Measurements from ENCODE around the gene TAL1. TPM values are rescaled to one million over a fixed set of nuclear protein-coding genes. Genes with fewer than 3 reads are reported as not detected.

TAL1 gene
- total and polyA plus RNA-seq, 2 of the 13 experiments (the other 11 are each of a cell fraction or from before 2014, with no cell fraction given), result 0.05 TPM; not detected in 1

- POLR2A ChIA-PET, result no interaction called here
Measured at GRCh38 chr1:47174656-47175020, 57.4 kb downstream of the TAL1 start.

More at GRCh38 chr1:47174656-47175020, 57.4 kb downstream of the TAL1 start:
- no peak overlapping the region for H3K4me3 ChIP-seq (replicated peaks in 1 of 3; ENCODE audit: insufficient read depth in 1 of 3, low read depth in 2 of 3, low read length in 3 of 3)
- CTCF ChIA-PET (ENCODE audit: low intra/inter-chr PET ratio, low total read pairs), result interaction anchor here (0.6 kb wide), 1 partner anchor 475 kb away, joined by 3 read pairs; no protein-coding TSS in a partner anchor
- H3K4me1 ChIP-seq (ENCODE audit: insufficient read depth, low read length), result peaks cover 39% of the 10 kb centered on the region
- H3K36me3 ChIP-seq (replicated peaks in 1 of 2; ENCODE audit: control insufficient read depth in 1 of 2, insufficient read depth in 2 of 2, low read length in 2 of 2), result no peaks in the 10 kb centered on the region
- H3K79me2 ChIP-seq (ENCODE audit: insufficient read depth, low read length), result no peaks in the 10 kb centered on the region
- no TSS peak for BruUV-seq (replicated peaks)
- no peak overlapping the region for H3K27ac ChIP-seq (ENCODE audit: extremely low read length, insufficient read depth, low read length)
- TF ChIP-seq, protein P1, sequence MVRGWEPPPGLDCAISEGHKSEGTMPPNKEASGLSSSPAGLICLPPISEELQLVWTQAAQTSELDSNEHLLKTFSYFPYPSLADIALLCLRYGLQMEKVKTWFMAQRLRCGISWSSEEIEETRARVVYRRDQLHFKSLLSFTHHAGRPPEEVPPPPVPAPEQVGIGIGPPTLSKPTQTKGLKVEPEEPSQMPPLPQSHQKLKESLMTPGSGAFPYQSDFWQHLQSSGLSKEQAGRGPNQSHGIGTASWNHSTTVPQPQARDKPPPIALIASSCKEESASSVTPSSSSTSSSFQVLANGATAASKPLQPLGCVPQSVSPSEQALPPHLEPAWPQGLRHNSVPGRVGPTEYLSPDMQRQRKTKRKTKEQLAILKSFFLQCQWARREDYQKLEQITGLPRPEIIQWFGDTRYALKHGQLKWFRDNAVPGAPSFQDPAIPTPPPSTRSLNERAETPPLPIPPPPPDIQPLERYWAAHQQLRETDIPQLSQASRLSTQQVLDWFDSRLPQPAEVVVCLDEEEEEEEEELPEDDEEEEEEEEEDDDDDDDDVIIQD (CRISPR knock-in tag; IDR thresholded peaks at IDR 0.05; ENCODE audit: low read depth), result no peak
- TF ChIP-seq PAXIP1 (CRISPR knock-in tag; conservative IDR thresholded peaks at IDR 0.05) (no peak), SPEN (CRISPR knock-in tag; IDR thresholded peaks at IDR 0.05; ENCODE audit: low read depth) (no peak), TCF7L2 (IDR thresholded peaks at IDR 0.05; ENCODE audit: low read depth, low read length) (no peak), ZNF343 (CRISPR knock-in tag; IDR thresholded peaks at IDR 0.05) (no peak), CENPT (CRISPR knock-in tag; IDR thresholded peaks at IDR 0.05; ENCODE audit: low read depth) (no peak), ZBTB1 (CRISPR knock-in tag; IDR thresholded peaks at IDR 0.05; ENCODE audit: borderline replicate concordance) (no peak), MAFF (IDR thresholded peaks at IDR 0.05; ENCODE audit: low read depth, low read length) (no peak), ETV5 (CRISPR knock-in tag; IDR thresholded peaks at IDR 0.05; ENCODE audit: borderline replicate concordance) (no peak), ZNF552 (CRISPR knock-in tag; IDR thresholded peaks at IDR 0.05; ENCODE audit: borderline replicate concordance) (no peak), ZNF431 (CRISPR knock-in tag; IDR thresholded peaks at IDR 0.05; ENCODE audit: borderline replicate concordance, low read depth) (no peak), SMAD1 (CRISPR knock-in tag; IDR thresholded peaks at IDR 0.05; ENCODE audit: borderline replicate concordance, low read depth) (no peak), MBD4 (IDR thresholded peaks at IDR 0.05; ENCODE audit: borderline replicate concordance, low read length) (no peak), ZNF205 (CRISPR knock-in tag; IDR thresholded peaks at IDR 0.05) (no peak)
- no peaks in the 10 kb centered on the region for H3K9me3 ChIP-seq (ENCODE audit: low read length)
- in situ Hi-C loops (cut with HindIII; ENCODE audit: extremely low pct_ligation_motif_present, low pct_unique_long_range_greater_than_20kb) (loop anchor here (25.0 kb wide), 1 partner anchor 538 kb away; no protein-coding TSS in a partner anchor), intact Hi-C loops (cut with micrococcal nuclease; ENCODE audit: unreplicated experiment) (no loop called here)
- no peak overlapping the region for H2AFZ ChIP-seq (ENCODE audit: low read length)
- H3K9ac ChIP-seq (ENCODE audit: insufficient read depth, low read depth, low read length), result no peak overlapping the region
- FAIRE-seq, result no peak
- no peaks in the 10 kb centered on the region for H4K20me1 ChIP-seq (ENCODE audit: insufficient read depth, low read length)
- no peak for DNase-seq (ENCODE audit: low spot score)
- no peaks in the 10 kb centered on the region; a peak in 1 of 5 replicates for H3K27me3 ChIP-seq (ENCODE audit: control insufficient read depth in 1 of 2, insufficient read depth in 2 of 2, low read length in 2 of 2)
- no peak for ATAC-seq
- no peak overlapping the region for H3K4me2 ChIP-seq (ENCODE audit: low read depth, low read length)
